Measurements from ENCODE around the gene CNOT8.

Gene CNOT8

GRCh38 chr5:154836225-154836624 lies 22.2 kb upstream of the CNOT8 start:
- no peak for DNase-seq

DNA sequence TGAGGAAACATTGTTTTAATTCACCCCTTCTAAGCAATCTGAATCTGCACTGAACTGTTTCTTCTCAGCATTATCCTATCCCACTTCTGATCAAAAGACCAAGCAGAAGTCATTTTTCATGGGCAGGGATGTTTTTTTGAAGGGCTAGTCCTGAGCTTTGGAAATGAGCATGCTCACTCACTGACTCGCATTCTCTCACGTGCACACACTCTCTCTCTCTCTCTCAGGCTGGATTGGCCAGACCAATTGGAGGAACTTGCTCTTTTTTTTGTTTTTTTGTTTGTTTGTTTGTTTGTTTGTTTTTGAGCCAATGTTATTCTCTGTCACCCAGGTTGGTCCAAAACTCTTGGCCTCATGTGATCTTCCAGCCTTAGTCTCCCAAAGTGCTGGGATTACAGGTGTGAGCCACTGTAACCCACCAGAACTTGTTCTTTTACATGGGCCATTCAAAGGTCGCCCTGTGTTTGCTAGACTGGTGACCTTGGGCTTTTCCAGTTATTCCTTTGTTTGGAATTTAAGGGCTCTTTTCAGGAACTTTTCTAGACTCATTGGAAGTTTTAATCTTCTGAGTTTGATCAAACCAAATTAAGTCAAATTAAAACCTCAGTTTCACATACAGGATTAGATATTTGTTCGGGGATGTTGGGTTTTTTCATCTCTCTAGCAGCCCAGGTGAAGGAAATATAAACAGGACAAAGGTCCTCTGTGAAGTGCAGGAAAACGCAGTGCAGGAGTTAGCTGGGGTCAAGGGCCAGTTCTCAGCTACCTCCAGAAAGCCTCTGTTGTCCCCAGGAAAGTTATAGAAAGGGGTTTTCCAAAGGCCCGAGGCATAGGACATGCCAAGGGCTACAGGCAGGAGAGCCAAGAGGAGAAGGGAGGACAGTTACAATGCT lies 21.2 kb upstream of the CNOT8 start:
- no peak for DNase-seq

GRCh38 chr5:154840435-154841272 lies 17.8 kb upstream of the CNOT8 start:
- DNase-seq: no peak

- DNase-seq: no peak
Measured at GRCh38 chr5:154841273-154841661, 17.2 kb upstream of the CNOT8 start.

DNA sequence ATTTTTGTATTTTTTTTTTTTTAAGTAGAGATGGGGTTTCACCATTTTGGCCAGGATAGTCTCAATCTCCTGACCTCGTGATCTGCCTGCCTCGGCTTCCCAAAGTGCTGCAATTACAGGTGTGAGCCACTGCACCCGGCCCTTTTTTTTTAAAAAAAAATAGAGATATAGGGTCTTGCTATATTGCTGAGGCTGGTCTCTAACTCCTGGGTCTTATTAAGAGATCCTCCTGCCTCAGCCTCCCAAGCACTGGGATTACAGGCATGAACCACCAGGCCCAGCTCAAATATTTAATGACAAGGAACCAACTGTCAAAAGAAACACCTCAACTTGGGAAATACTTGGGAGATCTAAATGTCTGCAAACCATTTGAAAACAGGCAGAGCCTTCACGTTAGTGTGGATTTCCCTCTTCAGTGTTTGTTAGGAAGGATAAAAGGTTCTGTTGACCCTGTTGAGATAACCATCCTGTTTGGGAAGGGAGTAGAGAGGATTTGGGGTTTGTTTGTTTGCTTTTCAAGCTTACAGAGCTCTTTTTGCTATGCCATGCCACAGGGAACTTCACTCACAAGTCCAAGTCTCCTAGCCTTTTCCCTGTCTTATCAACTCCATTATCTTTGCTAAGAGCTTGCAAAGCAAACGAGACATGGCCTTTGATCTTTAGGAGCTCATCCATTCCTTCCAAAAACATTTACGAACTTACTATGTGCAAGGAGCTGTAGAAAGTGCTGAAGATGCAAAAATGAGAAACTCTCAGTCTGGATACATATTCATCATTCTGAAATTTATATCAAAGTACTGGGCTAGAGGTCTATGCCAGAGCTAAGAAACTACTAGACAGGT lies 15.5 kb upstream of the CNOT8 start:
- no peak for DNase-seq

DNA sequence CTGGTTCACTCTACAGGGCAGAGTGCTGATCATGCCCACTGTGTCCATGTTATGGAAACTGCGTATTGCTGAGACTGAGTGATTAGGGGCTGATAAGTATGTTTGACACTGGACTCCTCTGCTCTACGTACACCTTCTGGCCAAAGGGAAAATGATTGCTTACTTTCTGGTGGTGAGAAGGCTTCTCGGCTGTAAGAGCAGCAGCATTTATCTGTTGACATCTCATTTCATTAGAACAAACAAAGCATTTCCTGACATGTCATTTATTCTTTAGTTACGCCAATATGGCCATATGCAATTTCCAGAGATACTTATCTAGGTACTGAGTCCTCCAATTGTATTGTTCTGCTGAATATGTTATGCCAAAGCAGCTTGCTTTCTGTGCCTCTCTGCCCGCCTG lies 13.6 kb upstream of the CNOT8 start:
- no peak for DNase-seq

- no peak for DNase-seq
Measured at GRCh38 chr5:154849264-154849785, 9.1 kb upstream of the CNOT8 start.

DNA sequence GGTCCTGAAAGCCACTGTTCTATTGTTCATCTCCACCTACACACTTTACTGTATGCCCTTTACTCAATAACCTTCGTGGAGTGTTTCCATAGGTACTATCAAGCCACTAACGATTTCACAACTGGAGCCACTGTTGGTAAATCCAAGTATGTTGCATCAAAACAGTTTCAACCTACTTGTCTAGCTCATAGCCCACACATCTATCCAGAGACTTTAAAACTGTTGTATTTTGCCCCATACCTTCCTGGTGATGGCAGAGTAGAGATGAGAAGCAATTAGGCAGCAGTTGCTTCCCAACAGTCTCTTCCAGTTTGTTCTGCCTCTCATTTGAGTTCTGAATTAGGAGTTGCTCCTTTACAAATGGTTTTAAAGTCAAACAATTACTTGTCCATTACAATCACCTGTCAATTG lies 8.6 kb upstream of the CNOT8 start:
- DNase-seq: no peak

DNA sequence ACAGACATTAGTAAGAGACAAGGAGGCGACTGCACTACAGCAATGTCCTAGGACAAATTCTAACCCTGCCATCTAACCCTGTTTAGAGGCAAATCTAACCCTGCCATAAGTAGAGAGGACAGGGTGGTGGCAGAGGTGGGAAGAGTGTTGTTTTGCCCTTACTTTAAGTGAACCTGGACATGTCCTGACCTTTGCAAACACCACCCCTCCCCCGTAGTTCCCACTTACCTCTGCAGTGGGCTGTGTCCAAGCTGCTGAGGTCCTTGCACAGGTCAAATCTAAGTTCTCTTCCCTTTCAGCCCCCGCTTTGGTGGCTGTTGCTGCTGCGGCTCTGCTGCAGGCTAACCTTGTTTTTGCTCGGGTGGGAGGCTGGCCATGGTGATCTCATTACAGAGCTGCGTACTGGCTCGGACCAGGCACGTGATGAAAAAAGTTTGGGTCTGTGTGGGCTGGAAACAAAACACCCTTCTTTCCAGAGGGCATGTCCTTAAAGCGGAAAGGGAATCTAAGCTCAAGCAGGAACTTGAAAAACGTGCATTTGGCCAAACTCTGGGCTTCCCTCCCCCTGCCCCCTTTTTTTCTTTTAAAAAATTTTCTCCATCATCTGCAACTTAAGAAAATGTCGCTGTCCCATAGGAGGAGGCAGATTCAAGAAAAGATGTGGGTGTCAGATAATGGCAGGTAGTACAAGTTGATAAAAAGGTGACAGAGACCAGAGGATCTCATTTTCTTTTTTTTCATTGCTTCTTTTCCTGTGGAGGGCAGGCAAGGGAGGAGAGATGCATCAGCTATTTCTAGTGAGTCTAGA lies 8.0 kb upstream of the CNOT8 start, which contains the start of gene FAXDC2:
Gene FAXDC2, minus strand, starts transcription at position 349 of the 808 bp plus-strand sequence. CDS start 12,425 bp downstream, outside the sequence.
- DNase-seq: peak; percentile 59

DNA sequence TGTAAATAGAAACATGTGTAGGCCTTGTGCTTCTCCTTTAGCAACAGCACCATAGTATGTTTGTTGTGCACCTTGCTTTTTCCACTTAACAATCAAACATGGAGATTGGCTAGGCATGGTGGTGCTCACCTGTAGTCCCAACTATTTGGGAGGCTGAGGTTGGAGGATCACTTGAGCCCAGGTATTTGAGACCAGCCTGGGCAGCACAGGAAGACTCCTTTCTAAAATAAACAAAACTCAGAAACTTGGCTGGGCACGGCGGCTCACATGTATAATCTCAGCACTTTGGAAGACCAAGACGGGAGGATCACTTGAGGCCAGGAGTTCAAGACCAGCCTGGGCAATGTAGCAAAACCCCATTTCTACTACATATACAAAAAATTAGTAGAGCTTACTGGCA lies 7.1 kb upstream of the CNOT8 start:
- DNase-seq: no peak

DNA sequence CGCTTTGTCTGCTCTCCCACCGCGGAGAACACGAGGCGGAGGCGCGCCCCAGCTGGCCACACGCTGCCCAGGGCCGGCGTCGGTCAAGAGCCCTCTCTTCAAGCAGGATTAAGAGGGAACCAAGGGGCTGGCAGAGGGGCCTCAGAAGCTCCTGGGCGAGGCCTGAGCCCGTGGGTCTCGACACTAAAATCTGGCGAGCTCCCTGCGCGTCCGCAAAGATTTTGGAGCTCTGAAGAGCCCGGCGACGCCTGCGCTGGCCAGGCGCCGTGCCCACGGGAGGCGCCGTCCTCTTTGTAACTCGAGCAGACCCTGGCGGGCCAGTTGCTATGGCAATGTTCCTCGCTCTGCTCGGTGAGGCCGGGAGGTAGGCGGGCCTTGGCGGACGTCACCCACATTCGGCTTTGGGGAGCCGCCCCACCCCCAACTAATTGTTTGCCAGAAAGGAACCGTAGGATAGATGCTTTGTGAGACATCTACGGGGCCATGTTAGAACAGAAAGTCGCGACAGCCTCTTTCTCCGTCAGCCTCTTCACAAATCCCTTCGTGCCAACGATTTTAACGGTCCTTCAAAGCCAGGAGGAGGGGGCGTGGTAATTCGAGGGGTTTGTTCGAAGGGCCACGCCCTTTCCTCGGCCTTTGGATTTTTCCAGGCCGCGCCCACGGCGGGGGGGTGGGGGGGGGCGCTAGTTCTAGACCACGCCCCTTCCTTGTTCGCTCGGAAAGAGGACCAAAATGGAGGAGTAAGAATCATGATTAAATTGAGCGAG lies 714 bp upstream of the CNOT8 start:
- DNase-seq: peak; percentile 97

- DNase-seq: no peak
Measured at GRCh38 chr5:154858972-154859871, 795 bp downstream of the CNOT8 start.

DNA sequence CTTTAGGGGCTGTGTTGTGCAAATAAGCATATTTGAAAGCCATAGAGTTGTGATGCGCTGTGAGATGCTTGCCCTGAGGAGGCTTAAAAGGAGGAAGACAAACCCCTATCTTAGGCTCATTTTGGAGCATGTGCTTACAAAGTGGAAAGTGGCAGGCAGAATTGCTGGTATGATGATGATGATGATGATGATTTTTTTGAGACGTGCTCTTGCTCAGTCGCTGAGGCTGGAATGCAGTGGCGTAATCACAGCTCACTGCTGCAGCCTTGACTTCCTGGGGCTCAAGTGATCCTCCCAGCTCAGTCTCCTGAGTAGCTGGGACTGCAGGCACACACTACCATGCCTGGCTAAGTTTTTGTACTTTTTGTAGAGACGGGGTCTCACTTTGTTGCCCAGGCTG lies 1.7 kb downstream of the CNOT8 start:
- peak; percentile 69 for DNase-seq

DNA sequence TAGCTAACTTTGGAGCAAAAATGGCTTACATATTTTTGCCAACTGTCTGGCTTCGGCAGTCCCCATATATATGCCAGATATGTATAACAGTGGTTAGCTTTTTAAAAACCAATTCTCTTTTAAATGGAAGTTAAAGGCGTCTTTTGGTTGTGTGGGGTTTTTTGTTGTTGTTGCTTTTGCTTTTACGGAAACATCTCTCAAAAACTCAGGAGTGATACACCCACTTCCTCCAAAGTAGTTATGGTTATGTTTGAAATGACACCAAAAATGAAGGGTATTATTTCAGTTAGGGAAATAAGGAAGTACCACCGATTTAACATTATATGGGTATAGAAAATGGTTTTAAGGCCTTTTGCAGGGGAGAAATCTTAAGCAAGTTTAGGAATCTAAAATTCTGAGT lies 2.3 kb downstream of the CNOT8 start:
- no peak for DNase-seq

GRCh38 chr5:154861946-154862345 lies 3.5 kb downstream of the CNOT8 start:
- no peak for DNase-seq

DNA sequence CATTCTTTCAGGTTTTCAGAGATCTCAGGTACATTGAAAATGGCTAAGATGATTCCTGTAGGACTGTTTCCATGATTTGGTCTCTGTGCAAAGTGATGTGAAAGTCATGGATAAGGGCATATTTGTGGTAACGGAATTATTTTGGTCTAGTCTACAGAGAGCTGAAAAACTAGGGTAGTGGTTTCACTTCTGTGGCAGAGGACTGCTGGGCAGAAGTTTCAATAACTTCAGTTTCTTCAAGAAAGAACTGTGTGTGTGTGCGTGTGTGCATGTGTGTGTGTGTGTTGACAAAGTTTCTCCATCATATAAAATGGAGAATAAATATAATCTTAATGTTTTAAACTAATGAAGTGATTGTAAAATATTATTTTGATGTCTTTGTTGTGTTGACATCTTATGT lies 4.3 kb downstream of the CNOT8 start:
- DNase-seq: no peak

DNA sequence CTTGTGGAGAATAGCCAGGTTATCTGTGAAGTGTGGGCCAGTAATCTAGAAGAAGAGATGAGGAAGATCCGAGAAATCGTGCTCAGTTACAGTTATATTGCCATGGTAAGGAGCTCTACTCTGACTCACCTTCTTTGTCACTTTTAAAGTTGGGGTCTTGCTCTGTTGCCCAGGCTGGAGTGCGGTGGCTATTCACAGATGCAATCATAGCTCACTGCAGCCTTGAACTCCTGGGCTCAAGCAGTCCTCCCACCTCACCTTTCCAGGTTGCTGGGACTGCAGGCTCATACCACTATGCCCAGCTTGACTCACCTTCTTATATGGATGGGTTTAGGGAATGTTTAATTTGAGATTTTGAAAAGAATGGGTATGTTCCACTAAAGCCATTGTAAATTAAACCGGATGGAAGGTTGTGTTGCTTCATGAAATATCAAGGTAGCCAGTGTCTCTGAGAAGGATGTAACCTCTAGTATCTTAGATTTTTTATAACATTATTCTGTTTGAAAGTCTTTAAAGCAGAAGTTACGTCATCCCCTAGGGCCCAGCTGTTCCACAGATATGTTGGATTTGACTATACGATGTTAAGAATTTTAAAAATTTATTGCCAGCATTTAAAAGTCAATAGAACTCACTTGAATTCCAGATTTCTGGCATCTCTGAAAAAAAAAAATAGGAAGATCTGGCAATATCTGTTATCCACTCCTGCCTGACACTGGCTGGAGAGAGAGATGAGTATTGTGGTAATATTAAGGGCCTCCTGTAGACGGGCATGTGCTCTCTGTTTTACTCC lies 5.1 kb downstream of the CNOT8 start:
- no peak for DNase-seq

DNA sequence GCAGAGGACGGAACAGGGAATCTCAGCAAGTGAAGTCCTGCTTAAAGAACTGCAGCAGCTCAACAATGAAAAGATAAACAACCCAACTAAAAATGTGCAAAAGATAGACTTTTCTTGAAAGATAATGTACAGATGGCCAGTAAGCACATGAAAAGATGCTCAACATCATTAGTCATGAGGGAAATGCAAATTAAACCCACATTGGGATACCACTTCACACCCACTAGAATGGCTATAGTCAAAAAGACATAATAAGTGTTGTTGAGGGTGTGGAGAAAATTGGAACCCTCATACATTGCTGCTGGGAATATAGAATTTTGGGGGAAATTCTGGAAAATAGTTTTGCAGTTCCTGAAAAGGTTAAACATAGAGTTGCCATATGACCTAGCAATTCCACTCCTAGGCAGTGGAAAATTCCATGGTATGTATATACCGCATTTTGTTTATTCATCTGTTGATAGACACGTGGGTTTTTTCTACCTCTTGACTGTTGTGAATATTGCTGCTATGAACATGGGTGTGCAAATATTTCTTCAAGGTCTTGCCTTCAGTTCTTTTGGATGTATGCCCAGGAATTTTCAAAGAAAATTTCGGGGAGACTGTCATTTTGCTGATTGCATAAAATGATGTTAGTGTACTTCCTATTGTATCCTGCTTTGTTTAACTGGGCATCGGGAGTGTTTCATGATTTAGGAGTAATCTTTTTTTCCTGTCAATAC lies 7.2 kb downstream of the CNOT8 start:
- peak; percentile 9 for DNase-seq

All from HCEC 1CT (cell line).